Activated CD8-positive, alpha-beta T cell treated with anti-CD3 and anti-CD28 coated beads for 36 hours (primary cell): ENCODE data around the gene FAM83F. TPM values are rescaled to one million over a fixed set of nuclear protein-coding genes. Genes with fewer than 3 reads are reported as not detected.
A peak's percentile ranks its signal among the peaks of the same experiment; 100 is the strongest.
"Not testable (repeated sequence)": the region's sequence is repeated elsewhere in the genome, so short reads cannot be mapped to it uniquely, and the experiment has no call there.

Experiments
- ATAC-seq: fragments of 200-7000 bp; cut with Tn5 transposase; one replicate; pipeline ENCODE4 v1.10.0; 2021; ENCODE audit warnings: mild to moderate bottlenecking, moderate library complexity
- CTCF ChIA-PET: fragments of 350-600 bp; sonication (Branson Sonifier 250); formaldehyde crosslinking; loops from one replicate; lab custom pipeline; 2021; ENCODE audit warnings: antibody characterized with exemption; lab: Charles Lee
- POLR2A ChIA-PET: fragments of 350-600 bp; sonication (Branson Sonifier 250); formaldehyde crosslinking; loops from one replicate; lab custom pipeline; 2021; ENCODE audit warnings: antibody characterized with exemption; lab: Charles Lee
- DNase-seq: peaks from one replicate; pipeline ENCODE4 v3.0.0-alpha.2; 2020
- H3K27ac Mint-ChIP-seq: one replicate; pipeline ENCODE4 v1.8.0; 2021; ENCODE audit warnings: mild to moderate bottlenecking, mixed read lengths
- H3K27me3 Mint-ChIP-seq: one replicate; pipeline ENCODE4 v1.8.0; 2021; ENCODE audit warnings: mixed read lengths
- H3K36me3 Mint-ChIP-seq: one replicate; pipeline ENCODE4 v1.8.0; 2021; ENCODE audit warnings: low read depth, mixed read lengths
- H3K4me1 Mint-ChIP-seq: one replicate; pipeline ENCODE4 v1.8.0; 2021; ENCODE audit warnings: low read depth, mixed read lengths
- H3K4me3 Mint-ChIP-seq: one replicate; pipeline ENCODE4 v1.8.0; 2021; ENCODE audit warnings: mild to moderate bottlenecking, moderate library complexity, mixed read lengths
- H3K9me3 Mint-ChIP-seq: one replicate; pipeline ENCODE4 v1.8.0; 2021; ENCODE audit warnings: mixed read lengths
- CTCF ChIP-seq: fragments of 200-600 bp; IDR thresholded peaks from one replicate; pipeline ENCODE4 v1.8.0; 2022; ENCODE audit warnings: antibody characterized with exemption, mild to moderate bottlenecking
- intact Hi-C: fragments of 100-400 bp; cut with micrococcal nuclease; formaldehyde crosslinking; loops from one replicate; pipeline ENCODE4 v1.10.0; 2022
- total RNA-seq, 2 experiments: library from RNA; stranded (reverse); gene quantifications; one replicate each; pipeline ENCODE4 v1.2.3, GENCODE V29; 2021

FAM83F gene
- total RNA-seq, 2 experiments from 2014 or later: 1.5 to 2.0 TPM

- ChIA-PET POLR2A (interaction anchor here (1.1 to 2.5 kb wide), 5 partner anchors 10 to 24 kb away, joined by 5 to 17 read pairs (median 9); partner anchors contain the start of gene TMA7B), CTCF (interaction anchor here (0.7 to 4.0 kb wide), 10 partner anchors 8 to 74 kb away, joined by 3 to 15 read pairs (median 4); partner anchors contain the start of gene TMA7B)
- Mint-ChIP-seq H3K27ac (peak overlapping the region; percentile 78), H3K4me1 (peaks cover 95% of the 10 kb centered on the region), H3K9me3 (no peaks in the 10 kb centered on the region), H3K36me3 (peaks cover 77% of the 10 kb centered on the region), H3K27me3 (no peaks in the 10 kb centered on the region), H3K4me3 (peak overlapping the region; percentile 2)
- ATAC-seq (no peak), DNase-seq (no peak)
- intact Hi-C loops: no loop called here
- TF ChIP-seq CTCF: no peak
Measured at GRCh38 chr22:39949964-39950737, 44.6 kb upstream of the FAM83F start.

GRCh38 chr22:39951603-39952293 is 43.0 kb upstream of the FAM83F start:
- H3K4me1 Mint-ChIP-seq: peaks cover 90% of the 10 kb centered on the region
- peak overlapping the region; percentile 78 for H3K27ac Mint-ChIP-seq
- H3K27me3 Mint-ChIP-seq, intact Hi-C loops, H3K9me3 Mint-ChIP-seq: not testable (repeated sequence)
- ATAC-seq (peak; percentile 62), DNase-seq (peak; percentile 57)
- H3K36me3 Mint-ChIP-seq: peaks cover 83% of the 10 kb centered on the region
- POLR2A ChIA-PET: interaction anchor here (0.7 to 2.9 kb wide), 7 partner anchors 9 to 49 kb away, joined by 3 to 19 read pairs (median 9); partner anchors contain the start of gene TMA7B
- H3K4me3 Mint-ChIP-seq: peak overlapping the region; percentile 42
- CTCF ChIA-PET: interaction anchor here (1.0 to 4.0 kb wide), 9 partner anchors 8 to 73 kb away, joined by 3 to 15 read pairs (median 8); partner anchors contain the start of gene TMA7B

GRCh38 chr22:39952347-39952746 is 42.4 kb upstream of the FAM83F start:
- ChIA-PET CTCF (interaction anchor here (1.0 to 2.7 kb wide), 5 partner anchors 9 to 72 kb away, joined by 3 to 12 read pairs (median 8); no protein-coding TSS in a partner anchor), POLR2A (interaction anchor here (0.7 to 2.9 kb wide), 12 partner anchors 8 to 99 kb away, joined by 3 to 19 read pairs (median 6); partner anchors contain the start of gene TMA7B)
- ATAC-seq: no peak
- H3K4me1 Mint-ChIP-seq: peaks cover 90% of the 10 kb centered on the region
- H3K36me3 Mint-ChIP-seq: peaks cover 83% of the 10 kb centered on the region
- intact Hi-C loops: no loop called here
- DNase-seq: no peak
- TF ChIP-seq CTCF: no peak
- peak overlapping the region; percentile 20 for H3K4me3 Mint-ChIP-seq
- no peaks in the 10 kb centered on the region for H3K27me3 Mint-ChIP-seq
- H3K9me3 Mint-ChIP-seq: no peaks in the 10 kb centered on the region
- H3K27ac Mint-ChIP-seq: peak overlapping the region; percentile 78

GRCh38 chr22:39953101-39953500 is 41.7 kb upstream of the FAM83F start:
- DNase-seq (no peak), ATAC-seq (no peak)
- H3K27ac Mint-ChIP-seq: peak overlapping the region; percentile 76
- H3K27me3 Mint-ChIP-seq: no peaks in the 10 kb centered on the region
- H3K36me3 Mint-ChIP-seq: peaks cover 85% of the 10 kb centered on the region
- H3K9me3 Mint-ChIP-seq: peaks cover 2% of the 10 kb centered on the region
- no peak overlapping the region for H3K4me3 Mint-ChIP-seq
- intact Hi-C loops: no loop called here
- POLR2A ChIA-PET: interaction anchor here (0.6 to 2.9 kb wide), 11 partner anchors 9 to 98 kb away, joined by 3 to 19 read pairs (median 4); no protein-coding TSS in a partner anchor
- peaks cover 88% of the 10 kb centered on the region for H3K4me1 Mint-ChIP-seq
- TF ChIP-seq CTCF: no peak
- CTCF ChIA-PET: interaction anchor here (1.2 to 2.7 kb wide), 5 partner anchors 10 to 72 kb away, joined by 3 to 12 read pairs (median 7); no protein-coding TSS in a partner anchor

- Mint-ChIP-seq H3K4me3 (no peak overlapping the region), H3K4me1 (peaks cover 88% of the 10 kb centered on the region), H3K27me3 (no peaks in the 10 kb centered on the region), H3K27ac (peak overlapping the region; percentile 58), H3K36me3 (peaks cover 88% of the 10 kb centered on the region), H3K9me3 (peaks cover 5% of the 10 kb centered on the region)
- ChIA-PET CTCF (no interaction called here), POLR2A (interaction anchor here (1.2 to 2.9 kb wide), 2 partner anchors 17 to 19 kb away, joined by 3 to 10 read pairs; no protein-coding TSS in a partner anchor)
- intact Hi-C loops: no loop called here
- peak; percentile 32 for ATAC-seq
- no peak for TF ChIP-seq CTCF
- peak; percentile 64 for DNase-seq
Measured at GRCh38 chr22:39954584-39955055, 40.1 kb upstream of the FAM83F start.
